Cerebellar cortex (tissue), 1 donor: Measurements from ENCODE around the gene WWOX.

Experiments
- DNase-seq: peaks from one replicate; pipeline ENCODE4 v3.0.0-alpha.2; 2015; ENCODE audit warnings: low spot score

The WWOX gene

DNA sequence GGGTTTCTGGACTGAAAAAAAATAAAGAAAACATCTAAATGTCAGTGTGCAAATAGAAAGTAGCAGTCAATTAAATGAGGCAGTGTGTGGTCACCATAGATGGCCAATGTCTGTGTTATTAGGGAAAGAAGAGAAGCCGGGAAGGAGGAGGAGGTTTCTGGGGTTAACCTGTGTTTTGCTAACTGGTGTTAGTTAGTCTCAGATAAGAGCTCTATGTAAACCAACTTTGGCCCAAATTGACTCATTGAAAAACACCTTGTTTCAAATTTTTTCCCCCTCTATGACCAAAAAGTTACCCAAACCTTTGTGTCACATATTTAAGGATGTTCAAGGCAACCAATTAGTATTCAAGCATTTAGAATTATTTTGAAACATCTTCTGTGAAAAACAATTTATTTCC, 970.2 kb downstream of the WWOX start:
- no peak for DNase-seq

DNA sequence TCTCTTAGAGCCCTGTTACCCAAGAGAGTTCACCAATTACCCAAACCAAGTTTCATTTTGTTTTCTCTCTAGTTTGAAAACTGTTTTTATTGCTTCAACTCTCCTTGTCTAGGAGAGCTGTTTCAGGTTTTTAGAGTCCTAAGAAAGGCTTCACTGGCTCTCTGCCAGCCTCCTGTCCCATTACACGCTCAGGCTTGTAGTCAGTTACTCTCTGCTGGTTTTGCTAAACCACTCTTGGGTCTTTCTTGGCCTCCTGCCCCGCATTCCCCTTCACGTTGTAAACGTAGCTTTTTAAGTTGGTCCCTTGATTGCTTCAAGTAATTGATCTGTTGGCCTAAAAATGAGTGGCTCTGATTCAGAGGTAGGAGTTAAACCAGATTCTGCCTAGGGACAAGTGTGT, 972.0 kb downstream of the WWOX start:
- DNase-seq, result peak; percentile 38

GRCh38 chr16:79072517-79072916, 973.1 kb downstream of the WWOX start:
- DNase-seq, result no peak

DNA sequence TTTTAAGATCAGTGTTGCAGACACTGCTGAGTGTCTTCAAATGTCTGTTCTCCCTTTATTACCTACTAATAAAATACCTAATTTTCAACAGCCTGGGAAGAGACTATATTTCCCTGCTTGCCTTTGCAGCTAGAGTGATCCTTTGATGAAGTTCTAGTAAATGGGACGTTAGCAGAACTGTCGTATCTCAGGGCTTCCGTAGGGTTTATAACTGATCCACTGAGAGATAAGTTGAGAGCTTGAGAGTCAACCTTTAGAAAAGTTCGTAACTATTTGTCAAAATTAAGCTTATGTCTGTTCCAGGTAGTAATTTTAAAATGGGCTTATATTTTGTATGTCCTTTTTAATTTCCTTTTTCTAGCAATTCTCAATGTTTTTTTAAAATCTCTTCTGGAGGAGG, 974.1 kb downstream of the WWOX start:
- no peak for DNase-seq

DNA sequence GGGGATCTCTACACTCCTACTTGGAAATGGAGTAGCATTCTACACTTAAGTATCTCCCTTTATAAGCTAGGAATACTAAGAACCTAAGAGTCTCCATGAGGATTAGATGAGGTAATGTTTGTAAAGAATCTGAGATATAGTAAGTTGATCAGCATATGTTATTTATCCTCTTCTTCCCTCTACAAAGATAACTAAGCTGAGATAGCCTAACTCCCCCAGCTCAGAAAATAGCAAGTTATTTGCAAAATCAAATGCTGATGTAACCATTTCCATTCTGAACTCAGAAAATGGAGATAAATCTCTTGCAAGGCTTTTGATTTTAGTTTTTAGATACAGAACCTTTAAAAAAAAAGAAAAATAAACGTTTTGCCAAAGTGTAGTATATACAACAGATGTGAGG, 975.1 kb downstream of the WWOX start:
- no peak for DNase-seq

GRCh38 chr16:79074951-79075350, 975.5 kb downstream of the WWOX start:
- DNase-seq, result no peak

GRCh38 chr16:79076047-79076767, 976.8 kb downstream of the WWOX start:
- DNase-seq, result no peak

- DNase-seq, result no peak
These were observed 977.9 kb downstream of the WWOX start for GRCh38 chr16:79077346-79077745.

DNA sequence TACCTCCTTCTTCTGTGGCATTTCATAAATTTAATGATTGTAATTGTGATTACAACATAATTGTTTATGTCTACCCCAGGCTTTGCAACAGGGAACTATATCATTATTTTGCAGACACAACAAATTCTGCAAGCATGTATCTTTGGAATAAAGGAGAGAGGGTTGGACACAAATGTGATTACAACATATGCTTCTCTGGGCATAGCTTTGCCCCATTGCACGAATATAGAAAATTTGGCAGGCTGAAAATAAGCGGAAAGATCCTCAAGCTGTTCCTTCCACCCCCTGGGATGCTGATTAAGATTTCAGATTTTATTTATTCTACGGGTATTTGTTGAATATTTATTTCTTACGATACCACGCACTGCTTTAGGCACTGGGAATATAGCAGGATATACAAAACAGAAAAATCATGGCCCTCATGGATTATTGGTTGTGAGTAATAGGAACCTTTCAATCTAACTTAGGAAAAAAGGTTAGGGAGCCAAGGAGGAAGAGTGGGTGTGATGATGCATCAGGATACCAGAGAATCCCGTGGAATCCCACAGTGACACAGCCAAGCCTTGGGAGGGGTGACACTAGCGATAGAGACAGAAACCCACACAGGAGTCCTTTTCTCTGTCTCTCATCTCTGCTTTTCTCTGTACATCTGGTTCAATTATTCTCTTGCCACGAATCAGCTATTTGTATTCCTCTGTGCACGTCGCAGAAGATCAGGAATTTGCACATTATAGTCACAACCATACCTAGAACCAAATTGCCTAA, 980.4 kb downstream of the WWOX start:
- DNase-seq, result peak; percentile 92

- DNase-seq, result no peak
These were observed 982.0 kb downstream of the WWOX start for GRCh38 chr16:79081297-79082066.

DNA sequence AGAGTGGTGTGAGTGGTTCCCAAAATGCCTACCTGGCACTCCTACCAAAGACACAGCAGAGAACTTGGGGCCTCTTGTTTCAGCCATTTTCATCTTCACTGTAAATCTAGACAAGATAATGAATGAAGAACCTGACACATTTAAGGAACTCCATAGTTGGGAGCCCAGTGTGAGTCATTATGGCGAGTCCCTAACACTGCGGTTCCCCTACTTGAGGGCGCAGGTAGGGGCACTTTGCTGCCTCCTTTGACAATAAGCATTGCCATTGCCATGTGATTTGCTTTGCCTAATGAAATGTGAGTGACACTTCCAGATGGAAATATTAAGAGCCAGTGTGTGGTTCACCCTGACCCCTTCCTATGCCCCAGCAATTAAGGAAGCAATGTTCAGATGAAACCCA, 983.5 kb downstream of the WWOX start:
- no peak for DNase-seq

- no peak for DNase-seq
These were observed 984.2 kb downstream of the WWOX start for GRCh38 chr16:79083508-79084299.

DNA sequence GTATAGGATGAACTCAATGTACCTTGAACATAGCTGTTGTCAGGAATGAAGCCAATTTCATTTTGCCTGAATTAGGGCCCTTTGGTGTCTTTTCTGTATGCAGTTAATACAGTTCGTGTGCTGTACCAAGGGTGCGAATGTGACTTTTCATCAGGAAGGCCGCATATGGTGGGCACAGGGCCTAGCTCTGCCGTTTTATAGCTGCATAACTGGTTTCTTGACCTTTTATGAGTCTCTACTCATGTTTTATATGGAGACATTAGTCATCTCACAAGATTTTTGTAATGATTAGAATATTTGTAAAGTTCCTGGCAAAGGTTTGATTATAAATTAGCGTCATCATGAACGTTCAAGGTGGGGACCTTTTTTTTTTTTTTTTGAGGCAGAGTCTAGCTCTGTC, 989.5 kb downstream of the WWOX start:
- DNase-seq, result no peak

- DNase-seq, result no peak
These were observed 990.4 kb downstream of the WWOX start for GRCh38 chr16:79089735-79090284.

DNA sequence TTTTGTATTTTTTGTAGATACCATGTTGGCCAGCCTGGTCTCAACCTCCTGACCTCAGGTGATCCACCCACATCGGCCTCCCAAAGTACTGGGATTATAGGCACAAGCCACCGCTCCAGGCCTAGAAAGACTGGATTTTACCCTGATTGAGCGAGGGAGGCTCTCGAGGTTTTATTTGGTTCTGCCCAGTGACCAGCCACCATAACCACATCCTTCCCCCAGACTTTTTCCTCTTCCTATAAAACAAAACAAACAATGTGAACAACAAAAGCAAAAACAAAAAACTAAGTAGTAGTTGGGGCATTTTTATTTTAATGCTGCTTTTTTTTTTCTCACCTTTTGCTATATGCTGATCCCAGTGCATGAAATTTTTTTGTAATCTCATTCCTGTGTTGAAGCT, 991.5 kb downstream of the WWOX start:
- DNase-seq, result no peak

- DNase-seq, result no peak
These were observed 993.4 kb downstream of the WWOX start for GRCh38 chr16:79092846-79093245.

GRCh38 chr16:79093554-79093967, 994.1 kb downstream of the WWOX start:
- no peak for DNase-seq

- DNase-seq, result no peak
These were observed 996.8 kb downstream of the WWOX start for GRCh38 chr16:79096246-79096645.

DNA sequence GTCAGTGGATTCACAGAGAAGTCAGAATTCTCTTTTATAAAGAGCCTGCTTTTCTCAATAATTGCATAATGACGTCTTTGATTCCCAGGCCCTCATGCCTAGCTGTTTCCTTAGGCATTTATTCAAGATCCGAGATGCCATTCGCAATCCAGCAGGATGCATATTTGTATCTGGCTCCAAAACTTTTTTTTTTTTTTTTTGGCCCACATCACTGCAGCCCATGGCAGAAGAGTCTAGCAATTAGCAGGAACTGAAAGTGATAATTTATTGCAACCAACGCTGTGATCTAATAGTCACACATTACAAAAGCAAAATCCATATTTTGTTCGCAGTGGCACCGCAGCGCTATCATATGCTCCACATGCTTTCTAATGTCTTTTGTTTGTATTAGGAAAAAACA, 997.7 kb downstream of the WWOX start:
- DNase-seq, result no peak

GRCh38 chr16:79097771-79098170, 998.3 kb downstream of the WWOX start:
- no peak for DNase-seq

GRCh38 chr16:79098907-79099306, 999.5 kb downstream of the WWOX start:
- no peak for DNase-seq

GRCh38 chr16:79099716-79100115, 1000.3 kb downstream of the WWOX start:
- no peak for DNase-seq
